ENCODE data around the gene MUL1. TPM values are rescaled to one million over a fixed set of nuclear protein-coding genes. Genes with fewer than 3 reads are reported as not detected.
A peak's percentile ranks its signal among the peaks of the same experiment; 100 is the strongest.

MUL1 gene
- polyA plus RNA-seq (2013, experiment 1 of 2), result 17.9 TPM
- 18.4 TPM for polyA plus RNA-seq (2013, experiment 2 of 2)

- Histone ChIP-seq H2BK15ac (ENCODE audit: low read depth, poor library complexity, severe bottlenecking) (peak within 1 kb of the TSS; percentile 16), H3K27ac (ENCODE audit: low read length, poor library complexity, severe bottlenecking) (no peak within 1 kb of the TSS), H4K8ac (ENCODE audit: low read length) (peak within 1 kb of the TSS; percentile 99), H2BK12ac (ENCODE audit: low read length in 2 of 2) (no peak within 1 kb of the TSS), H3K4ac (ENCODE audit: low read depth in 1 of 2, low read length in 2 of 2) (peak within 1 kb of the TSS; percentile 64 to 98), H3K4me1 (ENCODE audit: control insufficient read depth, insufficient read depth, low read depth, low read length) (peaks cover 3% of the 10 kb centered on the region), H2BK5ac (ENCODE audit: low read depth, low read length, poor library complexity, severe bottlenecking) (no peak within 1 kb of the TSS), H3K9ac (ENCODE audit: low read length) (peak within 1 kb of the TSS; percentile 94), H2AK5ac (ENCODE audit: low read length, severe bottlenecking) (no peak within 1 kb of the TSS), H3K4me2 (ENCODE audit: low read length, poor library complexity, severe bottlenecking) (peak within 1 kb of the TSS; percentile 87), H3K27me3 (ENCODE audit: control insufficient read depth in 1 of 2, insufficient read depth in 1 of 2, low read length in 2 of 2) (peaks cover 0 to 7% of the 10 kb centered on the region in 2 experiments), H2AFZ (ENCODE audit: low read depth, low read length) (peak within 1 kb of the TSS; percentile 100), H3K23ac (ENCODE audit: low read length in 2 of 2) (peak within 1 kb of the TSS in 1 of 2 experiments; percentile 6), H3K9me3 (ENCODE audit: control insufficient read depth, low read length) (no peaks in the 10 kb centered on the region), H3K14ac (ENCODE audit: low read length in 2 of 2) (peak within 1 kb of the TSS in 1 of 2 experiments; percentile 37), H4K91ac (ENCODE audit: low read length) (peak within 1 kb of the TSS; percentile 72), H3K18ac (ENCODE audit: low read depth in 1 of 2, low read length in 2 of 2) (peak within 1 kb of the TSS; percentile 56 to 91), H3K36me3 (ENCODE audit: control insufficient read depth in 1 of 2, insufficient read depth in 2 of 2, low read depth in 1 of 2, low read length in 2 of 2) (peaks cover 0 to 27% of the 10 kb centered on the region in 2 experiments), H3K4me3 (ENCODE audit: insufficient read depth in 1 of 2, low read depth in 1 of 2, low read length in 2 of 2) (peak within 1 kb of the TSS; percentile 78 to 91), H2BK120ac (ENCODE audit: low read depth, low read length) (no peak within 1 kb of the TSS), H3K79me1 (replicated peaks; ENCODE audit: low read length, poor library complexity, severe bottlenecking) (peaks cover 15% of the 10 kb centered on the region)
- peak; percentile 93 for DNase-seq
- WGBS, result 3% methylated on average over 48 of the region's 58 CpGs
These were observed at the start of gene MUL1 for GRCh38 chr1:20507564-20508410. Gene MUL1, minus strand, starts transcription at chr1:20508151. Its CDS starts 127 bp downstream, at chr1:20508024.

- Histone ChIP-seq H3K9me3 (ENCODE audit: control insufficient read depth, low read length) (no peaks in the 10 kb centered on the region), H4K91ac (ENCODE audit: low read length) (no peak overlapping the region), H3K9ac (ENCODE audit: low read length) (no peak overlapping the region), H3K4ac (ENCODE audit: low read depth in 1 of 2, low read length in 2 of 2) (no peak overlapping the region), H3K23ac (ENCODE audit: low read length in 2 of 2) (no peak overlapping the region), H2AFZ (ENCODE audit: low read depth, low read length) (no peak overlapping the region), H2BK12ac (ENCODE audit: low read length in 2 of 2) (no peak overlapping the region), H2BK15ac (ENCODE audit: low read depth, poor library complexity, severe bottlenecking) (no peak overlapping the region), H3K14ac (ENCODE audit: low read length in 2 of 2) (no peak overlapping the region), H3K27me3 (ENCODE audit: control insufficient read depth in 1 of 2, insufficient read depth in 1 of 2, low read length in 2 of 2) (peaks cover 46 to 69% of the 10 kb centered on the region in 2 experiments), H3K79me1 (replicated peaks; ENCODE audit: low read length, poor library complexity, severe bottlenecking) (no peaks in the 10 kb centered on the region), H3K4me3 (ENCODE audit: insufficient read depth in 1 of 2, low read depth in 1 of 2, low read length in 2 of 2) (no peak overlapping the region), H2AK5ac (ENCODE audit: low read length, severe bottlenecking) (no peak overlapping the region), H3K4me1 (ENCODE audit: control insufficient read depth, insufficient read depth, low read depth, low read length) (peaks cover 24% of the 10 kb centered on the region), H2BK5ac (ENCODE audit: low read depth, low read length, poor library complexity, severe bottlenecking) (no peak overlapping the region), H3K36me3 (ENCODE audit: control insufficient read depth in 1 of 2, insufficient read depth in 2 of 2, low read depth in 1 of 2, low read length in 2 of 2) (no peaks in the 10 kb centered on the region), H3K27ac (ENCODE audit: low read length, poor library complexity, severe bottlenecking) (no peak overlapping the region), H2BK120ac (ENCODE audit: low read depth, low read length) (no peak overlapping the region), H3K18ac (ENCODE audit: low read depth in 1 of 2, low read length in 2 of 2) (no peak overlapping the region), H4K8ac (ENCODE audit: low read length) (no peak overlapping the region), H3K4me2 (ENCODE audit: low read length, poor library complexity, severe bottlenecking) (no peak overlapping the region)
- DNase-seq, result no peak
- 64% methylated on average over 3 of the region's 4 CpGs for WGBS
These were observed 47.8 kb upstream of the MUL1 start for GRCh38 chr1:20555758-20556120.

GRCh38 chr1:20555025-20555757, 47.2 kb upstream of the MUL1 start:
- Histone ChIP-seq H3K4me1 (ENCODE audit: control insufficient read depth, insufficient read depth, low read depth, low read length) (peaks cover 24% of the 10 kb centered on the region), H3K4ac (ENCODE audit: low read depth in 1 of 2, low read length in 2 of 2) (no peak overlapping the region), H3K27ac (ENCODE audit: low read length, poor library complexity, severe bottlenecking) (no peak overlapping the region), H2BK12ac (ENCODE audit: low read length in 2 of 2) (no peak overlapping the region), H3K27me3 (ENCODE audit: control insufficient read depth in 1 of 2, insufficient read depth in 1 of 2, low read length in 2 of 2) (peaks cover 42 to 63% of the 10 kb centered on the region in 2 experiments), H3K23ac (ENCODE audit: low read length in 2 of 2) (no peak overlapping the region), H3K79me1 (replicated peaks; ENCODE audit: low read length, poor library complexity, severe bottlenecking) (no peaks in the 10 kb centered on the region), H2AK5ac (ENCODE audit: low read length, severe bottlenecking) (no peak overlapping the region), H3K4me3 (ENCODE audit: insufficient read depth in 1 of 2, low read depth in 1 of 2, low read length in 2 of 2) (no peak overlapping the region), H3K9me3 (ENCODE audit: control insufficient read depth, low read length) (no peaks in the 10 kb centered on the region), H3K36me3 (ENCODE audit: control insufficient read depth in 1 of 2, insufficient read depth in 2 of 2, low read depth in 1 of 2, low read length in 2 of 2) (no peaks in the 10 kb centered on the region), H3K4me2 (ENCODE audit: low read length, poor library complexity, severe bottlenecking) (no peak overlapping the region), H4K91ac (ENCODE audit: low read length) (no peak overlapping the region), H2AFZ (ENCODE audit: low read depth, low read length) (no peak overlapping the region), H2BK120ac (ENCODE audit: low read depth, low read length) (no peak overlapping the region), H4K8ac (ENCODE audit: low read length) (no peak overlapping the region), H3K14ac (ENCODE audit: low read length in 2 of 2) (no peak overlapping the region), H2BK5ac (ENCODE audit: low read depth, low read length, poor library complexity, severe bottlenecking) (no peak overlapping the region), H3K18ac (ENCODE audit: low read depth in 1 of 2, low read length in 2 of 2) (no peak overlapping the region), H3K9ac (ENCODE audit: low read length) (no peak overlapping the region), H2BK15ac (ENCODE audit: low read depth, poor library complexity, severe bottlenecking) (no peak overlapping the region)
- 70% methylated on average over 7 of the region's 7 CpGs for WGBS
- no peak for DNase-seq

Data from mesenchymal stem cell (in vitro differentiated cells and primary cell).